Measurements from ENCODE around the gene CAPN3.

DNA sequence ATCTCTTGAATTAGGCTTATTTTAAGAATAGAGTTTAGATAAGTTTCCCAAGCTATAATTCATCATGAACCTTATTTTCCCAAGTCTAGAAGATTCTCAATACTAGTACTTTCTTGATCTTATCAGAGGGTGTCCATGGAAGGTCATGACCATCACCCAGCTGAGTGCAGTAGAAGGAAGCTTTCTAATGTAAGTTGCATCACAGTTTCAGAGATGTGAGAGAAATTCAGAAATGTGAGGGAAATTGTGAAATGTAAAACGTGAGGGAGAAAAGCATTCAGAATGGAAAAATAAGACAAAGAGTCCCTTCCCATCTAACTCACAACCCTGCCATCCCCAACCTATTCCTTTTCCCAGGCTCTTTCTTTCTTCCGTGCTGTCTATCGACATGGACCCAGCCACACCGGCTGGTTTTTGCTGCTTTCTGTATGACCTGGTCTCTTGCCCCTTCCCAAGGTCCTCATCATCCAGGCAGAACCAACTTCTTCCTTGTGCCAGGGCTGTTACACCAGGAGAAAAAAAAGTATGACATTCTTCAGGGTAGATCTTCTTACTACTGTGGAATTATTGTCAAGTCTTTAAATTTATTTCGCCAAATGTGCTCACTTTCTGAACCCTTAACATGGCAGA is 6.7 kb downstream of the CAPN3 start:
- no peak for TF ChIP-seq POLR2A (IDR thresholded peaks at IDR 0.05)
- TF ChIP-seq POLR2AphosphoS5 (IDR thresholded peaks at IDR 0.05) = no peak

Measured in breast epithelium (tissue), 3 donors.